ENCODE results near the gene ZP2.
"Not testable (repeated sequence)": the region's sequence is repeated elsewhere in the genome, so short reads cannot be mapped to it uniquely, and the experiment has no call there.

ZP2 gene

GRCh38 chr16:21169249-21169981 lies 42.0 kb downstream of the ZP2 start:
- no peak for DNase-seq

- no peak for DNase-seq
Measured at GRCh38 chr16:21167929-21168602, 43.3 kb downstream of the ZP2 start.

GRCh38 chr16:21167360-21167759 lies 44.0 kb downstream of the ZP2 start:
- no peak for DNase-seq

- no peak for DNase-seq
Measured at GRCh38 chr16:21166561-21166961, 44.8 kb downstream of the ZP2 start.

- no peak for DNase-seq
Measured at GRCh38 chr16:21164521-21165168, 46.7 kb downstream of the ZP2 start.

GRCh38 chr16:21163576-21163975 lies 47.8 kb downstream of the ZP2 start:
- no peak for DNase-seq

- no peak for DNase-seq
Measured at GRCh38 chr16:21162661-21163151, 48.7 kb downstream of the ZP2 start.

- no peak for DNase-seq
Measured at GRCh38 chr16:21161211-21161610, 50.2 kb downstream of the ZP2 start.

- no peak for DNase-seq
Measured at GRCh38 chr16:21160276-21160675, 51.1 kb downstream of the ZP2 start.

GRCh38 chr16:21159281-21159951 lies 52.0 kb downstream of the ZP2 start:
- DNase-seq = no peak

GRCh38 chr16:21158208-21159110 lies 52.9 kb downstream of the ZP2 start, which contains the start of gene LDAF1:
Gene LDAF1 (plus strand): TSS chr16:21158674. CDS start chr16:21161183, 2,509 bp downstream.
- peak; percentile 39 for DNase-seq

- DNase-seq = no peak
Measured at GRCh38 chr16:21157632-21158031, 53.7 kb downstream of the ZP2 start.

- DNase-seq = no peak
Measured at GRCh38 chr16:21156767-21157467, 54.5 kb downstream of the ZP2 start.

- not testable (repeated sequence) for DNase-seq
Measured at GRCh38 chr16:21156011-21156410, 55.4 kb downstream of the ZP2 start.

- not testable (repeated sequence) for DNase-seq
Measured at GRCh38 chr16:21153124-21153729, 58.1 kb downstream of the ZP2 start.

GRCh38 chr16:21152160-21153030 lies 59.0 kb downstream of the ZP2 start:
- not testable (repeated sequence) for DNase-seq

- DNase-seq = no peak
Measured at GRCh38 chr16:21150375-21151001, 60.9 kb downstream of the ZP2 start, which contains the start of gene DNAH3. Gene DNAH3 (minus strand): TSS chr16:21150846. CDS start chr16:21150319, 527 bp downstream.
